SK-N-SH (cell line): ENCODE data around the gene ZSWIM8. TPM values are rescaled to one million over a fixed set of nuclear protein-coding genes. Genes with fewer than 3 reads are reported as not detected.

Source experiments
- CTCF ChIA-PET: fragments of 300-600, 350-600 bp; formaldehyde crosslinking; extraction: SDS; loops from one replicate; lab custom pipeline; 2021; lab: Yijun Ruan, JAX
- POLR2A ChIA-PET: fragments of 350-600 bp; sonication (Branson Sonifier 250); formaldehyde crosslinking; extraction: SDS; loops from one replicate; lab custom pipeline; 2020; ENCODE audit warnings: antibody characterized with exemption, inconsistent platforms; lab: Yijun Ruan, JAX
- DNase-seq: peaks from one replicate; pipeline ENCODE4 v3.0.0; 2012
- H2AFZ ChIP-seq: fragments of 200-600 bp; sonication (generic); 2 replicates; pipeline ENCODE4 v1.8.1; 2016; ENCODE audit warnings: antibody characterized with exemption, mild to moderate bottlenecking, low read depth
- H3F3A ChIP-seq: fragments of 200-600 bp; sonication (generic); replicated peaks from 2 replicates; pipeline ENCODE3; 2016; ENCODE audit warnings: antibody characterized with exemption, mild to moderate bottlenecking; ENCODE audit not compliant: insufficient read depth
- H3K27ac ChIP-seq, 2 experiments: fragments of 200-500 bp in 1 of 2; fragments of 200-600 bp in 1 of 2; sonication (Bioruptor generic) in 1 of 2; sonication (generic), shearing (Covaris generic) in 1 of 2; 2 replicates each; pipeline versions ENCODE4 v1.5.1 to v1.6.1; 2014 to 2016; ENCODE audit warnings: low read depth in 2 of 2, inconsistent platforms in 1 of 2, low read length in 1 of 2, mild to moderate bottlenecking in 1 of 2, mixed read lengths in 1 of 2
- H3K27me3 ChIP-seq: fragments of 200-600 bp; sonication (generic), shearing (Covaris generic); 2 replicates; pipeline ENCODE4 v1.6.1; 2016; ENCODE audit warnings: mixed run types; ENCODE audit not compliant: insufficient read depth
- H3K36me3 ChIP-seq, 2 experiments: fragments of 200-500 bp in 1 of 2; fragments of 200-600 bp in 1 of 2; sonication (Bioruptor generic) in 1 of 2; sonication (generic) in 1 of 2; replicated peaks in 1 of 2; 2 replicates each; pipeline versions ENCODE3 to v1.5.1; 2014 to 2016; ENCODE audit warnings: low read length in 1 of 2, mild to moderate bottlenecking in 1 of 2; ENCODE audit not compliant: insufficient read depth in 2 of 2, control insufficient read depth in 1 of 2
- H3K4me1 ChIP-seq, 2 experiments: fragments of 200-500 bp in 1 of 2; fragments of 200-600 bp in 1 of 2; sonication (Bioruptor generic) in 1 of 2; sonication (generic), shearing (Covaris generic) in 1 of 2; 2 replicates each; pipeline versions ENCODE4 v1.5.1 to v1.6.1; 2014 to 2016; ENCODE audit warnings: low read depth in 1 of 2, low read length in 1 of 2, mixed run types in 1 of 2; ENCODE audit not compliant: insufficient read depth in 2 of 2, control insufficient read depth in 1 of 2
- H3K4me2 ChIP-seq: fragments of 200-600 bp; sonication (generic), shearing (Covaris generic); 2 replicates; pipeline ENCODE4 v1.6.1; 2017; ENCODE audit warnings: mixed run types
- H3K4me3 ChIP-seq, 2 experiments: fragments of 200-500 bp in 1 of 2; fragments of 200-600 bp in 1 of 2; sonication (Bioruptor generic) in 1 of 2; sonication (generic), shearing (Covaris generic) in 1 of 2; 2 replicates each; pipeline versions ENCODE4 v1.5.1 to v1.8.1; 2014 to 2016; ENCODE audit warnings: low read depth in 2 of 2, inconsistent platforms in 1 of 2, low read length in 1 of 2, mild to moderate bottlenecking in 1 of 2, mixed read lengths in 1 of 2, moderate library complexity in 1 of 2
- H3K79me2 ChIP-seq: fragments of 200-600 bp; sonication (generic); 2 replicates; pipeline ENCODE4 v1.8.1; 2017; ENCODE audit warnings: mild to moderate bottlenecking; ENCODE audit not compliant: insufficient read depth
- H3K9ac ChIP-seq: fragments of 200-600 bp; sonication (generic); 2 replicates; pipeline ENCODE4 v1.6.1; 2017; ENCODE audit warnings: mixed run types
- H3K9me2 ChIP-seq: fragments of 200-600 bp; sonication (generic); 2 replicates; pipeline ENCODE4 v1.6.1; 2017; ENCODE audit warnings: mixed run types
- H3K9me3 ChIP-seq: fragments of 200-600 bp; sonication (generic); 2 replicates; pipeline ENCODE4 v1.6.1; 2017; ENCODE audit warnings: mixed run types, mild to moderate bottlenecking, moderate library complexity
- H4K20me1 ChIP-seq: fragments of 200-600 bp; sonication (generic); 2 replicates; pipeline ENCODE4 v1.6.1; 2017; ENCODE audit warnings: mild to moderate bottlenecking, mixed run types; ENCODE audit not compliant: insufficient read depth
- ELF1 ChIP-seq: IDR thresholded peaks from 2 replicates; pipeline ENCODE4 v1.4.0; 2012
- EP300 ChIP-seq, 2 experiments: IDR thresholded peaks; 2 replicates each; pipeline versions ENCODE4 v1.4.0 to v1.6.1; 2012; ENCODE audit warnings: borderline replicate concordance in 1 of 2, low read depth in 1 of 2, low read length in 1 of 2
- EZH2phosphoT487 ChIP-seq: fragments of 200-600 bp; sonication (generic); IDR thresholded peaks from 2 replicates; pipeline ENCODE4 v1.6.1; 2017; ENCODE audit warnings: low read depth, mixed run types, mild to moderate bottlenecking, antibody characterized with exemption, moderate library complexity, borderline replicate concordance
- FOSL2 ChIP-seq: IDR thresholded peaks from 2 replicates; pipeline ENCODE4 v1.4.0; 2012; ENCODE audit warnings: low read depth, mild to moderate bottlenecking, moderate library complexity, borderline replicate concordance
- FOXJ3 ChIP-seq: sonication (generic); formaldehyde crosslinking; IDR thresholded peaks from 2 replicates; pipeline ENCODE4 v1.5.1; 2020; ENCODE audit warnings: mild to moderate bottlenecking, missing genetic modification reagents
- JUND ChIP-seq: IDR thresholded peaks from 2 replicates; pipeline ENCODE4 v1.4.0; 2012
- MEF2A ChIP-seq: IDR thresholded peaks from 2 replicates; pipeline ENCODE4 v1.4.0; 2012; ENCODE audit warnings: low read depth, borderline replicate concordance
- MXI1 ChIP-seq: IDR thresholded peaks from 2 replicates; pipeline ENCODE4 v1.6.1; 2012; ENCODE audit warnings: mild to moderate bottlenecking, low read depth, low read length, improper control_type of control experiment
- NFIC ChIP-seq: IDR thresholded peaks from 2 replicates; pipeline ENCODE4 v1.4.0; 2012; ENCODE audit warnings: borderline replicate concordance
- RAD21 ChIP-seq: IDR thresholded peaks from 2 replicates; pipeline ENCODE4 v1.6.1; 2012; ENCODE audit warnings: mild to moderate bottlenecking, low read length
- RCOR1 ChIP-seq: fragments of 150-350 bp; IDR thresholded peaks from 2 replicates; pipeline ENCODE4 v1.6.1; 2017; ENCODE audit warnings: antibody characterized with exemption, low read length
- RFX5 ChIP-seq: IDR thresholded peaks from 2 replicates; pipeline ENCODE4 v1.6.1; 2012; ENCODE audit warnings: mild to moderate bottlenecking, improper control_type of control experiment, low read length
- RXRA ChIP-seq: IDR thresholded peaks from 2 replicates; pipeline ENCODE4 v1.4.0; 2012; ENCODE audit warnings: low read depth, mild to moderate bottlenecking, borderline replicate concordance
- SIN3A ChIP-seq: IDR thresholded peaks from 2 replicates; pipeline ENCODE4 v1.6.1; 2012; ENCODE audit warnings: low read depth, mild to moderate bottlenecking, low read length, moderate library complexity, borderline replicate concordance
- SMC3 ChIP-seq: IDR thresholded peaks from 2 replicates; pipeline ENCODE4 v1.6.1; 2012; ENCODE audit warnings: low read depth, low read length, improper control_type of control experiment
- TAF1 ChIP-seq: IDR thresholded peaks from 2 replicates; pipeline ENCODE4 v1.6.1; 2012; ENCODE audit warnings: low read depth, mild to moderate bottlenecking, low read length, moderate library complexity, borderline replicate concordance
- TEAD4 ChIP-seq: IDR thresholded peaks from 2 replicates; pipeline ENCODE4 v1.4.0; 2012; ENCODE audit warnings: mild to moderate bottlenecking, borderline replicate concordance; ENCODE audit not compliant: insufficient read depth
- YY1 ChIP-seq: IDR thresholded peaks from 2 replicates; pipeline ENCODE4 v1.4.0; 2012; ENCODE audit warnings: low read depth, mild to moderate bottlenecking
- WGBS: methylation state at CpG from one replicate; pipeline ENCODE4 v1.1.6; 2017; ENCODE audit warnings: low lambda C conversion rate; 5-methylcytosine and 5-hydroxymethylcytosine counted together
- polyA plus RNA-seq, 3 experiments: library from polyadenylated mRNA; depleted of rRNA; stranded (reverse); fragments of >200 nt; gene quantifications; 2 replicates each; pipeline ENCODE4 v1.2.3, GENCODE V29; 2012
- TF ChIP-seq, protein P1 (sequence below): fragments of 150-350 bp; IDR thresholded peaks from 2 replicates; pipeline ENCODE4 v1.6.1; 2016; ENCODE audit warnings: mild to moderate bottlenecking, low read depth, low read length
- TF ChIP-seq, protein P2 (sequence below): IDR thresholded peaks from 2 replicates; pipeline ENCODE4 v1.6.1; 2012; ENCODE audit warnings: mild to moderate bottlenecking, low read depth, low read length, moderate library complexity
- TF ChIP-seq, protein P3 (sequence below): fragments of 150-350 bp; IDR thresholded peaks from 2 replicates; pipeline ENCODE4 v1.6.1; 2017; ENCODE audit warnings: antibody characterized with exemption, low read length, low read depth, borderline replicate concordance

The ZSWIM8 gene, protein sequence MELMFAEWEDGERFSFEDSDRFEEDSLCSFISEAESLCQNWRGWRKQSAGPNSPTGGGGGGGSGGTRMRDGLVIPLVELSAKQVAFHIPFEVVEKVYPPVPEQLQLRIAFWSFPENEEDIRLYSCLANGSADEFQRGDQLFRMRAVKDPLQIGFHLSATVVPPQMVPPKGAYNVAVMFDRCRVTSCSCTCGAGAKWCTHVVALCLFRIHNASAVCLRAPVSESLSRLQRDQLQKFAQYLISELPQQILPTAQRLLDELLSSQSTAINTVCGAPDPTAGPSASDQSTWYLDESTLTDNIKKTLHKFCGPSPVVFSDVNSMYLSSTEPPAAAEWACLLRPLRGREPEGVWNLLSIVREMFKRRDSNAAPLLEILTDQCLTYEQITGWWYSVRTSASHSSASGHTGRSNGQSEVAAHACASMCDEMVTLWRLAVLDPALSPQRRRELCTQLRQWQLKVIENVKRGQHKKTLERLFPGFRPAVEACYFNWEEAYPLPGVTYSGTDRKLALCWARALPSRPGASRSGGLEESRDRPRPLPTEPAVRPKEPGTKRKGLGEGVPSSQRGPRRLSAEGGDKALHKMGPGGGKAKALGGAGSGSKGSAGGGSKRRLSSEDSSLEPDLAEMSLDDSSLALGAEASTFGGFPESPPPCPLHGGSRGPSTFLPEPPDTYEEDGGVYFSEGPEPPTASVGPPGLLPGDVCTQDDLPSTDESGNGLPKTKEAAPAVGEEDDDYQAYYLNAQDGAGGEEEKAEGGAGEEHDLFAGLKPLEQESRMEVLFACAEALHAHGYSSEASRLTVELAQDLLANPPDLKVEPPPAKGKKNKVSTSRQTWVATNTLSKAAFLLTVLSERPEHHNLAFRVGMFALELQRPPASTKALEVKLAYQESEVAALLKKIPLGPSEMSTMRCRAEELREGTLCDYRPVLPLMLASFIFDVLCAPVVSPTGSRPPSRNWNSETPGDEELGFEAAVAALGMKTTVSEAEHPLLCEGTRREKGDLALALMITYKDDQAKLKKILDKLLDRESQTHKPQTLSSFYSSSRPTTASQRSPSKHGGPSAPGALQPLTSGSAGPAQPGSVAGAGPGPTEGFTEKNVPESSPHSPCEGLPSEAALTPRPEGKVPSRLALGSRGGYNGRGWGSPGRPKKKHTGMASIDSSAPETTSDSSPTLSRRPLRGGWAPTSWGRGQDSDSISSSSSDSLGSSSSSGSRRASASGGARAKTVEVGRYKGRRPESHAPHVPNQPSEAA (N-terminal part only)
- polyA plus RNA-seq (2012; rRNA removed) = 97.3 and 112 TPM in 2 replicates
- 21.4 and 41.4 TPM in 2 replicates for polyA plus RNA-seq (2012; cell fraction: cytosol; rRNA removed)
- polyA plus RNA-seq (2012; cell fraction: nucleus; rRNA removed) = 340 and 358 TPM in 2 replicates

DNA sequence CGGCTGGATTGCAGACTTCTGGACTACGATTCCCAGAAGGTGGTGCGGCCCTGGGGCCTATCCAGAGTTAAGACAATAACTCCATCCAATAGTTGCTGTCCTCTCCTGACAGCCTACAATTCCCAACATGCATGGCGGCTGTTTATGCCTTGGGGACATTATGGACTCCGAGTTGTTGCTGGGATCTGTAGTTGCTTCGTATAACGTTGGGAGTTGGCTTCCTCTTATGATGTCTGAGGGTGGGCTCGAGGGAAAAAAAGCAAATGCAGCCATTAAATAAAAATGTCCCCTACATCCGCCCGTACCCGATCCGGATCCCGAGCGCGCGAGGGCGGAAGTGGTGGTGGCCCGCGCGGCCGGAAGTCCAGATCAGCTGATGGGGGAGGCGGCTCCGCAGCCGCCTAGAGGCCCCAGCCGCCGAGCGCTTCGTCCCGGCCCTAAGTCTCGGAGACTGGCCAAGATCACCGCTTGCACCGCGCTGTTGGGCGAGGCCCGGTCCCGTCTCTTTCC, at the start of gene ZSWIM8:
ZSWIM8 (plus strand) TSS at position 396 of the 510 bp plus-strand sequence. CDS start 273 bp downstream, outside the sequence.
- Histone ChIP-seq H3K4me1 (peaks cover 0 to 22% of the 10 kb centered on the region in 2 experiments; a peak in 3 of 4 replicates), H3K9me2 (no peaks in the 10 kb centered on the region)
- POLR2A ChIA-PET = interaction anchor here (2.8 to 4.0 kb wide), 2 partner anchors 13 to 14 kb away, joined by 13 to 22 read pairs; a partner anchor contains a TSS
- TF ChIP-seq YY1 (peak; percentile 84; the same call in 1 of the 2 replicates), EP300 (IDR thresholded peaks at IDR 0.05; ENCODE audit: borderline replicate concordance in 1 of 2, low read depth in 1 of 2, low read length in 1 of 2) (no peak), RCOR1 (no peak), TAF1 (peak; percentile 52; the same call in 1 of the 2 replicates), FOXJ3 (CRISPR knock-in tag) (peak; percentile 48; the same call in 1 of the 2 replicates), NFIC (no peak), RXRA (no peak), SMC3 (no peak), JUND (no peak), MXI1 (peak; percentile 85), EZH2phosphoT487 (no peak), RAD21 (no peak), SIN3A (peak; percentile 89), FOSL2 (no peak), ELF1 (peak; percentile 89), TEAD4 (no peak), RFX5 (0 out of 2 replicates have a peak, but pooled peaks have one; percentile 1), MEF2A (no peak)
- TF ChIP-seq, protein P1, sequence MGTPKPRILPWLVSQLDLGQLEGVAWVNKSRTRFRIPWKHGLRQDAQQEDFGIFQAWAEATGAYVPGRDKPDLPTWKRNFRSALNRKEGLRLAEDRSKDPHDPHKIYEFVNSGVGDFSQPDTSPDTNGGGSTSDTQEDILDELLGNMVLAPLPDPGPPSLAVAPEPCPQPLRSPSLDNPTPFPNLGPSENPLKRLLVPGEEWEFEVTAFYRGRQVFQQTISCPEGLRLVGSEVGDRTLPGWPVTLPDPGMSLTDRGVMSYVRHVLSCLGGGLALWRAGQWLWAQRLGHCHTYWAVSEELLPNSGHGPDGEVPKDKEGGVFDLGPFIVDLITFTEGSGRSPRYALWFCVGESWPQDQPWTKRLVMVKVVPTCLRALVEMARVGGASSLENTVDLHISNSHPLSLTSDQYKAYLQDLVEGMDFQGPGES = peak; percentile 15; the same call in 1 of the 2 replicates
- TF ChIP-seq, protein P2, sequence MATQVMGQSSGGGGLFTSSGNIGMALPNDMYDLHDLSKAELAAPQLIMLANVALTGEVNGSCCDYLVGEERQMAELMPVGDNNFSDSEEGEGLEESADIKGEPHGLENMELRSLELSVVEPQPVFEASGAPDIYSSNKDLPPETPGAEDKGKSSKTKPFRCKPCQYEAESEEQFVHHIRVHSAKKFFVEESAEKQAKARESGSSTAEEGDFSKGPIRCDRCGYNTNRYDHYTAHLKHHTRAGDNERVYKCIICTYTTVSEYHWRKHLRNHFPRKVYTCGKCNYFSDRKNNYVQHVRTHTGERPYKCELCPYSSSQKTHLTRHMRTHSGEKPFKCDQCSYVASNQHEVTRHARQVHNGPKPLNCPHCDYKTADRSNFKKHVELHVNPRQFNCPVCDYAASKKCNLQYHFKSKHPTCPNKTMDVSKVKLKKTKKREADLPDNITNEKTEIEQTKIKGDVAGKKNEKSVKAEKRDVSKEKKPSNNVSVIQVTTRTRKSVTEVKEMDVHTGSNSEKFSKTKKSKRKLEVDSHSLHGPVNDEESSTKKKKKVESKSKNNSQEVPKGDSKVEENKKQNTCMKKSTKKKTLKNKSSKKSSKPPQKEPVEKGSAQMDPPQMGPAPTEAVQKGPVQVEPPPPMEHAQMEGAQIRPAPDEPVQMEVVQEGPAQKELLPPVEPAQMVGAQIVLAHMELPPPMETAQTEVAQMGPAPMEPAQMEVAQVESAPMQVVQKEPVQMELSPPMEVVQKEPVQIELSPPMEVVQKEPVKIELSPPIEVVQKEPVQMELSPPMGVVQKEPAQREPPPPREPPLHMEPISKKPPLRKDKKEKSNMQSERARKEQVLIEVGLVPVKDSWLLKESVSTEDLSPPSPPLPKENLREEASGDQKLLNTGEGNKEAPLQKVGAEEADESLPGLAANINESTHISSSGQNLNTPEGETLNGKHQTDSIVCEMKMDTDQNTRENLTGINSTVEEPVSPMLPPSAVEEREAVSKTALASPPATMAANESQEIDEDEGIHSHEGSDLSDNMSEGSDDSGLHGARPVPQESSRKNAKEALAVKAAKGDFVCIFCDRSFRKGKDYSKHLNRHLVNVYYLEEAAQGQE = 0 out of 2 replicates have a peak, but pooled peaks have one; percentile 50
- TF ChIP-seq, protein P3, sequence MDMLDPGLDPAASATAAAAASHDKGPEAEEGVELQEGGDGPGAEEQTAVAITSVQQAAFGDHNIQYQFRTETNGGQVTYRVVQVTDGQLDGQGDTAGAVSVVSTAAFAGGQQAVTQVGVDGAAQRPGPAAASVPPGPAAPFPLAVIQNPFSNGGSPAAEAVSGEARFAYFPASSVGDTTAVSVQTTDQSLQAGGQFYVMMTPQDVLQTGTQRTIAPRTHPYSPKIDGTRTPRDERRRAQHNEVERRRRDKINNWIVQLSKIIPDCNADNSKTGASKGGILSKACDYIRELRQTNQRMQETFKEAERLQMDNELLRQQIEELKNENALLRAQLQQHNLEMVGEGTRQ = peak; percentile 50; the same call in 1 of the 2 replicates

More for the DNA sequence above, at the start of gene ZSWIM8:
- DNase-seq = peak; percentile 95
- H3K9ac ChIP-seq = peak within 1 kb of the TSS; percentile 86
- H3K4me2 ChIP-seq = peak within 1 kb of the TSS; percentile 97
- H3K4me3 ChIP-seq = peak within 1 kb of the TSS; percentile 93 to 98
- H2AFZ ChIP-seq = peak within 1 kb of the TSS; percentile 58
- peaks cover 9% of the 10 kb centered on the region for H3F3A ChIP-seq
- H3K27ac ChIP-seq = peak within 1 kb of the TSS; percentile 83 to 95
- no peaks in the 10 kb centered on the region for H3K27me3 ChIP-seq
- CTCF ChIA-PET = interaction anchor here (1.1 to 2.1 kb wide), 4 partner anchors 13 to 41 kb away, joined by 3 to 8 read pairs (median 6); a partner anchor contains a TSS
- WGBS = under 1% methylated on average over 21 of the region's 36 CpGs
- H3K9me3 ChIP-seq = no peaks in the 10 kb centered on the region
- peaks cover 26% of the 10 kb centered on the region for H4K20me1 ChIP-seq
- H3K79me2 ChIP-seq = peaks cover 84% of the 10 kb centered on the region
- peaks cover 3 to 18% of the 10 kb centered on the region in 2 experiments for H3K36me3 ChIP-seq
